Stimulated activated CD4-positive, alpha-beta T cell treated with anti-CD3 and anti-CD28 coated beads, Interleukin-4, amount 100 ng/mL, for 24 hours (primary cell): ENCODE data around the gene IL1RL2.

Experiments used
- DNase-seq: peaks from one replicate; pipeline ENCODE4 v3.0.0-alpha.2; 2020

The IL1RL2 gene

GRCh38 chr2:102197389-102198137 is 10.7 kb downstream of the IL1RL2 start:
- no peak for DNase-seq

GRCh38 chr2:102200539-102200938 is 13.7 kb downstream of the IL1RL2 start:
- DNase-seq = no peak

- DNase-seq = no peak
Observed at GRCh38 chr2:102204638-102205037, 17.8 kb downstream of the IL1RL2 start.

- no peak for DNase-seq
Observed at GRCh38 chr2:102206666-102207341, 20.0 kb downstream of the IL1RL2 start.

GRCh38 chr2:102208774-102209173 is 22.0 kb downstream of the IL1RL2 start:
- DNase-seq = no peak

GRCh38 chr2:102209474-102209873 is 22.7 kb downstream of the IL1RL2 start:
- no peak for DNase-seq

- DNase-seq = no peak
Observed at GRCh38 chr2:102217032-102217431, 30.2 kb downstream of the IL1RL2 start.

GRCh38 chr2:102224824-102225739 is 38.3 kb downstream of the IL1RL2 start:
- DNase-seq = no peak

GRCh38 chr2:102226171-102226570 is 39.3 kb downstream of the IL1RL2 start:
- DNase-seq = no peak

GRCh38 chr2:102226612-102227391 is 40.0 kb downstream of the IL1RL2 start:
- DNase-seq = no peak

GRCh38 chr2:102229141-102229769 is 42.4 kb downstream of the IL1RL2 start:
- DNase-seq = no peak

- no peak for DNase-seq
Observed at GRCh38 chr2:102230410-102230909, 43.6 kb downstream of the IL1RL2 start.

GRCh38 chr2:102233132-102233884 is 46.5 kb downstream of the IL1RL2 start:
- no peak for DNase-seq

- DNase-seq = no peak
Observed at GRCh38 chr2:102235042-102235473, 48.2 kb downstream of the IL1RL2 start.

GRCh38 chr2:102235491-102235890 is 48.7 kb downstream of the IL1RL2 start:
- DNase-seq = no peak

GRCh38 chr2:102236132-102236531 is 49.3 kb downstream of the IL1RL2 start:
- no peak for DNase-seq

GRCh38 chr2:102237176-102237575 is 50.4 kb downstream of the IL1RL2 start:
- no peak for DNase-seq

GRCh38 chr2:102238039-102238756 is 51.4 kb downstream of the IL1RL2 start:
- DNase-seq = peak; percentile 39

- DNase-seq = no peak
Observed at GRCh38 chr2:102238778-102239177, 52.0 kb downstream of the IL1RL2 start.

GRCh38 chr2:102239344-102239743 is 52.5 kb downstream of the IL1RL2 start:
- DNase-seq = no peak
